Nephron (organoid): ENCODE data around the gene RCSD1.

Experiments used
- H3K27ac Mint-ChIP-seq, 3 experiments: 2 replicates each; pipeline ENCODE4 v1.8.0; 2020; ENCODE audit warnings: mixed read lengths in 3 of 3, mild to moderate bottlenecking in 2 of 3, moderate library complexity in 1 of 3
- H3K27me3 Mint-ChIP-seq: 2 replicates; pipeline ENCODE4 v1.8.0; 2021; ENCODE audit warnings: low read depth, mild to moderate bottlenecking, moderate library complexity, mixed read lengths
- H3K36me3 Mint-ChIP-seq: 2 replicates; pipeline ENCODE4 v1.8.0; 2020; ENCODE audit warnings: low read depth, mixed read lengths
- H3K4me1 Mint-ChIP-seq: 2 replicates; pipeline ENCODE4 v1.8.0; 2020; ENCODE audit warnings: mixed read lengths
- H3K4me3 Mint-ChIP-seq, 3 experiments: 2 replicates each; pipeline ENCODE4 v1.8.0; 2020; ENCODE audit warnings: mild to moderate bottlenecking in 3 of 3, mixed read lengths in 3 of 3, moderate library complexity in 2 of 3
- H3K9me3 Mint-ChIP-seq: 2 replicates; pipeline ENCODE4 v1.8.0; 2020; ENCODE audit warnings: mixed read lengths
- CTCF ChIP-seq, 3 experiments: fragments of 200-600 bp; sonication (generic); IDR thresholded peaks; one replicate each; pipeline ENCODE4 v1.5.0; 2021; ENCODE audit warnings: antibody characterized with exemption in 3 of 3; ENCODE audit not compliant: unreplicated experiment in 3 of 3

The RCSD1 gene

GRCh38 chr1:167713330-167714081 lies 83.5 kb downstream of the RCSD1 start:
- peak overlapping the region; percentile 92 to 95 (median 92) for H3K4me3 Mint-ChIP-seq
- H3K27ac Mint-ChIP-seq, result peak overlapping the region in 2 of 3 experiments; percentile 19 to 54
- no peaks in the 10 kb centered on the region for H3K9me3 Mint-ChIP-seq
- no peaks in the 10 kb centered on the region for H3K4me1 Mint-ChIP-seq
- TF ChIP-seq CTCF (IDR thresholded peaks at IDR 0.05; ENCODE audit: unreplicated experiment in 3 of 3), result no peak
- H3K36me3 Mint-ChIP-seq, result no peaks in the 10 kb centered on the region
- peaks cover 18% of the 10 kb centered on the region for H3K27me3 Mint-ChIP-seq

GRCh38 chr1:167714098-167714438 lies 84.0 kb downstream of the RCSD1 start:
- H3K4me1 Mint-ChIP-seq, result no peaks in the 10 kb centered on the region
- no peak for TF ChIP-seq CTCF (IDR thresholded peaks at IDR 0.05; ENCODE audit: unreplicated experiment in 3 of 3)
- H3K9me3 Mint-ChIP-seq, result no peaks in the 10 kb centered on the region
- H3K4me3 Mint-ChIP-seq, result peak overlapping the region; percentile 92 to 95 (median 92)
- peaks cover 17% of the 10 kb centered on the region for H3K27me3 Mint-ChIP-seq
- no peak overlapping the region for H3K27ac Mint-ChIP-seq
- H3K36me3 Mint-ChIP-seq, result no peaks in the 10 kb centered on the region

GRCh38 chr1:167714439-167715156 lies 84.6 kb downstream of the RCSD1 start:
- Mint-ChIP-seq H3K27me3 (peaks cover 20% of the 10 kb centered on the region), H3K27ac (peak overlapping the region; percentile 33 to 81 (median 69)), H3K36me3 (no peaks in the 10 kb centered on the region), H3K4me1 (no peaks in the 10 kb centered on the region), H3K4me3 (peak overlapping the region; percentile 92 to 95 (median 92)), H3K9me3 (no peaks in the 10 kb centered on the region)
- TF ChIP-seq CTCF (IDR thresholded peaks at IDR 0.05; ENCODE audit: unreplicated experiment in 3 of 3), result no peak

GRCh38 chr1:167715157-167715999 lies 85.3 kb downstream of the RCSD1 start:
- H3K4me3 Mint-ChIP-seq, result peak overlapping the region; percentile 92 to 95 (median 92)
- no peaks in the 10 kb centered on the region for H3K4me1 Mint-ChIP-seq
- H3K9me3 Mint-ChIP-seq, result no peaks in the 10 kb centered on the region
- TF ChIP-seq CTCF (IDR thresholded peaks at IDR 0.05; ENCODE audit: unreplicated experiment in 3 of 3), result peak; percentile 91 to 96 (median 92)
- H3K36me3 Mint-ChIP-seq, result no peaks in the 10 kb centered on the region
- H3K27me3 Mint-ChIP-seq, result peaks cover 20% of the 10 kb centered on the region
- peak overlapping the region; percentile 33 to 81 (median 69) for H3K27ac Mint-ChIP-seq

GRCh38 chr1:167716000-167716271 lies 85.9 kb downstream of the RCSD1 start:
- no peak for TF ChIP-seq CTCF (IDR thresholded peaks at IDR 0.05; ENCODE audit: unreplicated experiment in 3 of 3)
- peaks cover 20% of the 10 kb centered on the region for H3K27me3 Mint-ChIP-seq
- H3K27ac Mint-ChIP-seq, result peak overlapping the region; percentile 33 to 81 (median 69)
- no peaks in the 10 kb centered on the region for H3K36me3 Mint-ChIP-seq
- H3K4me3 Mint-ChIP-seq, result peak overlapping the region; percentile 92 to 95 (median 92)
- no peaks in the 10 kb centered on the region for H3K9me3 Mint-ChIP-seq
- H3K4me1 Mint-ChIP-seq, result peaks cover 3% of the 10 kb centered on the region
